Astrocyte of the spinal cord (primary cell): ENCODE data around the gene DPH1.
A peak's percentile ranks its signal among the peaks of the same experiment; 100 is the strongest.

ENCODE experiments used
- DNase-seq: peaks from one replicate; pipeline ENCODE4 v3.0.0; 2011; ENCODE audit warnings: low read depth, low spot score
- H3K4me3 ChIP-seq: 2 replicates; pipeline ENCODE4 v1.5.1; 2011; ENCODE audit warnings: low read depth, mild to moderate bottlenecking, low read length, moderate library complexity
- in situ Hi-C: cut with HindIII; loops from 2 replicates; pipeline ENCODE4 v1.10.0; 2017; ENCODE audit warnings: low sequenced_read_pairs
- TF ChIP-seq, protein P1 (sequence below): IDR thresholded peaks from 2 replicates; pipeline ENCODE4 v1.5.1; 2012; ENCODE audit warnings: low read depth, mild to moderate bottlenecking, low read length, inconsistent platforms

The DPH1 gene

DNA sequence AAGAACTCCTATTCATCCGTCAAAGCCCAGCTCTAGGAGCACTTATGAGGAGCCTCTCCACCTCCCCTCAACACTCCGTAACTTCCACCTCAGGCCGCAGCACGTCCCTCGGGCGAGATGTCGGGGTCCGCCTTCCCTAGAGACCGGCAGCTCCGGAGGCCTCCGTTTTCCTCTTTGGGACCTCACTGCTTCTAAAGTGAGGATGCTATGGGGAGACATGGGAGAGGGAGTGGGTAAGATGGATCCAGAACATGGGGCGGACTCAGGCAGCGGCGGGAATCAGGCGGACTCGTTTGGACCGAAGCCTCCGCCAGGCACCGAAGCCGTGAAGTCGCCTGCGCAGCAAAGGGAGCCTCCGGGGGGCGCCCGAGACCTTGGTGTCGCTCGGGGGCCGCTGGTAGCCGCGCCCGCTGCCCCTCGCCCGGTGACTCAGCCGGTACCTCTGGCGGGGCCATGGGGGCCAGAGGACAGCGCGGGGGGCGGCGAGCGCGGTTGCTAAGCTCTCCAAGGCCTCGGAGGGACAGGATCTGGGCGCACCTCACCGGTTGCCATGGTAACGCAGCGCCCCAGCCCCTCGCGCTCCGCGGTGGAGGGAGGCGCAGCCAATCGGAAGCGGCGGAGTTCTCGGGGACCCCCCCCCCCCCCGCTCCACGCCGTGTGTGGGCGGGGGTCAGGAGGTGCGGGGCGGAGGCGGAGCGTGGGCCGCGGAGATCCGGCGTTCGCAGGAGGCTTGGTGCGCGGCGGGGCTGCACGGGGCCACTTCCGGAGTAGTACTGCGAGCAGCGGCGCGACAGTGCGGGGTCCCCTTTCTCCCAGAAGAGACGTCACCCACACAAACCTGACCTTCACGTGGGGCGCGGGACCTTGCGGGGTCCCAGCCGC, 23.7 kb downstream of the DPH1 start:
- in situ Hi-C loops: no loop called here
- H3K4me3 ChIP-seq: peak overlapping the region; percentile 59
- DNase-seq: peak; percentile 83
- TF ChIP-seq, protein P1, sequence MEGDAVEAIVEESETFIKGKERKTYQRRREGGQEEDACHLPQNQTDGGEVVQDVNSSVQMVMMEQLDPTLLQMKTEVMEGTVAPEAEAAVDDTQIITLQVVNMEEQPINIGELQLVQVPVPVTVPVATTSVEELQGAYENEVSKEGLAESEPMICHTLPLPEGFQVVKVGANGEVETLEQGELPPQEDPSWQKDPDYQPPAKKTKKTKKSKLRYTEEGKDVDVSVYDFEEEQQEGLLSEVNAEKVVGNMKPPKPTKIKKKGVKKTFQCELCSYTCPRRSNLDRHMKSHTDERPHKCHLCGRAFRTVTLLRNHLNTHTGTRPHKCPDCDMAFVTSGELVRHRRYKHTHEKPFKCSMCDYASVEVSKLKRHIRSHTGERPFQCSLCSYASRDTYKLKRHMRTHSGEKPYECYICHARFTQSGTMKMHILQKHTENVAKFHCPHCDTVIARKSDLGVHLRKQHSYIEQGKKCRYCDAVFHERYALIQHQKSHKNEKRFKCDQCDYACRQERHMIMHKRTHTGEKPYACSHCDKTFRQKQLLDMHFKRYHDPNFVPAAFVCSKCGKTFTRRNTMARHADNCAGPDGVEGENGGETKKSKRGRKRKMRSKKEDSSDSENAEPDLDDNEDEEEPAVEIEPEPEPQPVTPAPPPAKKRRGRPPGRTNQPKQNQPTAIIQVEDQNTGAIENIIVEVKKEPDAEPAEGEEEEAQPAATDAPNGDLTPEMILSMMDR: peak; percentile 60

- in situ Hi-C loops: no loop called here
- TF ChIP-seq, protein P1: no peak
- no peak for DNase-seq
- peak overlapping the region; percentile 59 for H3K4me3 ChIP-seq
These were observed 24.2 kb downstream of the DPH1 start for GRCh38 chr17:2054262-2054511.

DNA sequence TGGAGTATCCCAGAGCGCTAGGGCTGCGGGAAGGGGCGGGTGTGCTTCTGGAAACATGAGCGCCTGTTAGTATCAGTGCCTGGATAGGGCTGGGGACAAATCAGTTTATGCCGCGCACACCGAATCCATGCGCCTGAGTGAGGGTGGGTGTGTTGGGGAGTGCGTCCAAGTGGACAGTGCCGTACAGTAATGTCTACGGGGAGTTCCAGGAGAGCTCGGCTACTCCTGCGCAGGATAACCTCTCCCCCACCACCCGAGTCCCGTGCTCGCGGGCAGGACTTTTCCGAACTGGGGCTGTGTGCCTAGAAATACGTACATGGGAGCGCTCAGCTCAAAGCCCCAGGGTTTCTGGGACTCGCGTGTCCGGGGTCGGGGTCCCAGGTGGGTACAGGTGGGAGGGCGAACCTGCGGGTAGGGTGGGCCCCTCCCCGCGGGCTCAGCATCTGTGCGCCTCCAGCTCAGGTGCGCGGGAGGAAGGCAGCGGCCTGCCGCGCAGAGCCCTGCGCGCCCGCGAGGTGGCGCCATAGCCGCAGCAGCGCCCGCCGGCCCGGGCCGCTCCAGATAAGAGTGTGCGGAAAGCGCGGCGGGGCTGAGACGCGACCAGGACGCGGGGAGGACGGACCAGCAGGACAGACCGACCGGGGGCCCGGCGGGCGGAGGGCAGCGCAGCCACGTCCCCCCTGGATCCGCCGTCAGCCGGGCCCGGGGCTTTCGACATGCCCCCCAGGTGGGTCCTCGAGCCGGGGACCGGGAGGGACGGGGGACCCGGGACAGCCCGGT, 24.7 kb downstream of the DPH1 start, which contains the start of gene HIC1:
HIC1 (plus strand) TSS at position 592 of the 780 bp plus-strand sequence. CDS start 1,588 bp downstream, outside the sequence.
- in situ Hi-C loops: no loop called here
- H3K4me3 ChIP-seq: peak within 1 kb of the TSS; percentile 59
- peak; percentile 80 for DNase-seq
- TF ChIP-seq, protein P1: peak; percentile 72

DNA sequence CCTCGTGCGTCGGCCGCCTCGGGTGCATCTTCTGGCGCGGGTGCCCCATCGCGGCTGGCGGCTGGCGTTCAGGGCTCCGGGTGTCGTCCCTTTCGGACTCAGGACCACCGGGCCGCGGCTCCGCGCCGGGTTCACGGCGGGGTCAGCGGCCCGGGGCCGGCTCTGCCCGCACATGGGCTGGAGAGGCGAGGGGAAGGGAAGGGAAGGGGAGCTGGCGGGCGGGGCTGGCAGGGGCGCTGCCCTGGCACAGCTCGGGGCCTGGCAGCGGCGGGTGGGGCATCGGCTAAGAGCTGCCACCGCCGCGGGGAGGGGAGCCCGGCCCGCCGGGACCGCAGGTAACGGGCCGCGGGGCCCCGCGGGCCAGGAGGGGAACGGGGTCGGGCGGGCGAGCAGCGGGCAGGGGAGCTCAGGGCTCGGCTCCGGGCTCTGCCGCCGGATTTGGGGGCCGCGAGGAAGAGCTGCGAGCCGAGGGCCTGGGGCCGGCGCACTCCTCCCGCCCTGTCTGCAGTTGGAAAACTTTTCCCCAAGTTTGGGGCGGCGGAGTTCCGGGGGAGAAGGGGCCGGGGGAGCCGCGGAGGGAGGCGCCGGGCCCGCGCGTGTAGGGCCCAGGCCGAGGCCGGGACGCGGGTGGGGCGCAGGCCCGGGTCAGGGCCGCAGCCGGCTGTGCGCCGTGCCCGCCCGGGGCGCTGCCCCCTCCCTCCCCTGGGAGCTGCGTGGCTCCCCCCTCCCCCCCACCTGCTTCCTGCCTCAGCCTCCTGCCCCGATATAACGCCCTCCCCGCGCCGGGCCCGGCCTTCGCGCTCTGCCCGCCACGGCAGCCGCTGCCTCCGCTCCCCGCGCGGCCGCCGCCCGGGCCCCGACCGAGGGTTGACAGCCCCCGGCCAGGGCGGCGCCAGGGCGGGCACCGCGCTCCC, 25.6 kb downstream of the DPH1 start:
- H3K4me3 ChIP-seq: peak overlapping the region; percentile 59
- TF ChIP-seq, protein P1: no peak
- peak; percentile 47 for DNase-seq
- in situ Hi-C loops: no loop called here

DNA sequence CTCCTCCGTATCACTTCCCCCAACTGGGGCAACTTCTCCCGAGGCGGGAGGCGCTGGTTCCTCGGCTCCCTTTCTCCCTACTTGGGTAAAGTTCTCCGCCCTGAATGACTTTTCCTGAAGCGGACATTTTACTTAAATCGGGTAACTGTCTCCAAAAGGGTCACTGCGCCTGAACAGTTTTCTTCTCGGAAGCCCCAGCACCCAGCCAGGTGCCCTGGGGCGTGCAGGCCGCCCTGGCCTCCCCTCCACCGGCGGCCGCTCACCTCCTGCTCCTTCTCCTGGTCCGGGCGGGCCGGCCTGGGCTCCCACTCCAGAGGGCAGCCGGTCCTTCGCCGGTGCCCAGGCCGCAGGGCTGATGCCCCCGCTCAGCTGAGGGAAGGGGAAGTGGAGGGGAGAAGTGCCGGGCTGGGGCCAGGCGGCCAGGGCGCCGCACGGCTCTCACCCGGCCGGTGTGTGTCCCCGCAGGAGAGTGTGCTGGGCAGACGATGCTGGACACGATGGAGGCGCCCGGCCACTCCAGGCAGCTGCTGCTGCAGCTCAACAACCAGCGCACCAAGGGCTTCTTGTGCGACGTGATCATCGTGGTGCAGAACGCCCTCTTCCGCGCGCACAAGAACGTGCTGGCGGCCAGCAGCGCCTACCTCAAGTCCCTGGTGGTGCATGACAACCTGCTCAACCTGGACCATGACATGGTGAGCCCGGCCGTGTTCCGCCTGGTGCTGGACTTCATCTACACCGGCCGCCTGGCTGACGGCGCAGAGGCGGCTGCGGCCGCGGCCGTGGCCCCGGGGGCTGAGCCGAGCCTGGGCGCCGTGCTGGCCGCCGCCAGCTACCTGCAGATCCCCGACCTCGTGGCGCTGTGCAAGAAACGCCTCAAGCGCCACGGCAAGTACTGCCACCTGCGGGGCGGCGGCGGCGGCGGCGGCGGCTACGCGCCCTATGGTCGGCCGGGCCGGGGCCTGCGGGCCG, 26.5 kb downstream of the DPH1 start:
- TF ChIP-seq, protein P1: no peak
- in situ Hi-C loops: no loop called here
- H3K4me3 ChIP-seq: peak overlapping the region; percentile 59
- DNase-seq: peak; percentile 73
